ENCODE data around the gene CLEC2B.

CLEC2B gene

GRCh38 chr12:9866860-9867269, 2.3 kb downstream of the CLEC2B start:
- no peak overlapping the region for H3K4me3 ChIP-seq (ENCODE audit: low read depth, low read length)
- no peak for TF ChIP-seq CTCF (IDR thresholded peaks at IDR 0.05; ENCODE audit: low read depth, low read length)
- H3K27me3 ChIP-seq: peaks cover 5% of the 10 kb centered on the region
- H3K36me3 ChIP-seq: no peaks in the 10 kb centered on the region
- no peaks in the 10 kb centered on the region for H3K9me3 ChIP-seq
- DNase-seq: no peak
- no peaks in the 10 kb centered on the region for H3K4me1 ChIP-seq

GRCh38 chr12:9864913-9865675, 4.1 kb downstream of the CLEC2B start:
- TF ChIP-seq CTCF (IDR thresholded peaks at IDR 0.05; ENCODE audit: low read depth, low read length): no peak
- Histone ChIP-seq H3K9me3 (no peaks in the 10 kb centered on the region), H3K4me3 (ENCODE audit: low read depth, low read length) (no peak overlapping the region), H3K27me3 (peaks cover 5% of the 10 kb centered on the region), H3K36me3 (no peaks in the 10 kb centered on the region), H3K4me1 (no peaks in the 10 kb centered on the region)
- DNase-seq: no peak

- H3K4me3 ChIP-seq (ENCODE audit: low read depth, low read length): no peak overlapping the region
- DNase-seq: no peak
- peaks cover 16% of the 10 kb centered on the region for H3K27me3 ChIP-seq
- H3K36me3 ChIP-seq: no peaks in the 10 kb centered on the region
- TF ChIP-seq CTCF (IDR thresholded peaks at IDR 0.05; ENCODE audit: low read depth, low read length): no peak
- no peaks in the 10 kb centered on the region for H3K9me3 ChIP-seq
- H3K4me1 ChIP-seq: no peaks in the 10 kb centered on the region
Observed at GRCh38 chr12:9858135-9858534, 11.0 kb downstream of the CLEC2B start.

- H3K4me3 ChIP-seq (ENCODE audit: low read depth, low read length): no peak overlapping the region
- no peaks in the 10 kb centered on the region for H3K9me3 ChIP-seq
- peaks cover 16% of the 10 kb centered on the region for H3K27me3 ChIP-seq
- no peak for TF ChIP-seq CTCF (IDR thresholded peaks at IDR 0.05; ENCODE audit: low read depth, low read length)
- no peaks in the 10 kb centered on the region for H3K4me1 ChIP-seq
- no peaks in the 10 kb centered on the region for H3K36me3 ChIP-seq
- no peak for DNase-seq
Observed at GRCh38 chr12:9856894-9857293, 12.3 kb downstream of the CLEC2B start.

GRCh38 chr12:9856151-9856550, 13.0 kb downstream of the CLEC2B start:
- Histone ChIP-seq H3K4me3 (ENCODE audit: low read depth, low read length) (no peak overlapping the region), H3K4me1 (no peaks in the 10 kb centered on the region), H3K36me3 (no peaks in the 10 kb centered on the region), H3K27me3 (peaks cover 16% of the 10 kb centered on the region), H3K9me3 (no peaks in the 10 kb centered on the region)
- no peak for DNase-seq
- no peak for TF ChIP-seq CTCF (IDR thresholded peaks at IDR 0.05; ENCODE audit: low read depth, low read length)

- H3K36me3 ChIP-seq: no peaks in the 10 kb centered on the region
- H3K9me3 ChIP-seq: no peaks in the 10 kb centered on the region
- no peaks in the 10 kb centered on the region for H3K4me1 ChIP-seq
- H3K27me3 ChIP-seq: peaks cover 10% of the 10 kb centered on the region
- no peak for DNase-seq
- no peak for TF ChIP-seq CTCF (IDR thresholded peaks at IDR 0.05; ENCODE audit: low read depth, low read length)
- no peak overlapping the region for H3K4me3 ChIP-seq (ENCODE audit: low read depth, low read length)
Observed at GRCh38 chr12:9851927-9852326, 17.2 kb downstream of the CLEC2B start.

Measured in BE2C (cell line).